ENCODE data around the gene RAB1B. TPM values are rescaled to one million over a fixed set of nuclear protein-coding genes. Genes with fewer than 3 reads are reported as not detected.

RAB1B gene
- total RNA-seq (2014; rRNA removed; shearing (Covaris generic)), result 78.7 and 85.1 TPM in 2 replicates
- polyA plus RNA-seq (2015; cell fraction: cytosol; rRNA removed), result 129 and 141 TPM in 2 replicates
- 20.0 and 26.5 TPM in 2 replicates for polyA plus RNA-seq (2015; cell fraction: nucleus; rRNA removed)

- peak; percentile 98 for DNase-seq (ENCODE audit: low read depth, low spot score)
- in situ Hi-C loops (cut with HindIII; ENCODE audit: low pct_unique_long_range_greater_than_20kb, low sequenced_read_pairs), result no loop called here
Measured at GRCh38 chr11:66268244-66268951, at the start of gene RAB1B. Gene RAB1B (plus strand): TSS chr11:66268639. CDS start chr11:66268680, 41 bp downstream.

- no peak for DNase-seq (ENCODE audit: low read depth, low spot score)
- in situ Hi-C loops (cut with HindIII; ENCODE audit: low pct_unique_long_range_greater_than_20kb, low sequenced_read_pairs), result no loop called here
Measured at GRCh38 chr11:66218846-66219620, 49.4 kb upstream of the RAB1B start.

DNA sequence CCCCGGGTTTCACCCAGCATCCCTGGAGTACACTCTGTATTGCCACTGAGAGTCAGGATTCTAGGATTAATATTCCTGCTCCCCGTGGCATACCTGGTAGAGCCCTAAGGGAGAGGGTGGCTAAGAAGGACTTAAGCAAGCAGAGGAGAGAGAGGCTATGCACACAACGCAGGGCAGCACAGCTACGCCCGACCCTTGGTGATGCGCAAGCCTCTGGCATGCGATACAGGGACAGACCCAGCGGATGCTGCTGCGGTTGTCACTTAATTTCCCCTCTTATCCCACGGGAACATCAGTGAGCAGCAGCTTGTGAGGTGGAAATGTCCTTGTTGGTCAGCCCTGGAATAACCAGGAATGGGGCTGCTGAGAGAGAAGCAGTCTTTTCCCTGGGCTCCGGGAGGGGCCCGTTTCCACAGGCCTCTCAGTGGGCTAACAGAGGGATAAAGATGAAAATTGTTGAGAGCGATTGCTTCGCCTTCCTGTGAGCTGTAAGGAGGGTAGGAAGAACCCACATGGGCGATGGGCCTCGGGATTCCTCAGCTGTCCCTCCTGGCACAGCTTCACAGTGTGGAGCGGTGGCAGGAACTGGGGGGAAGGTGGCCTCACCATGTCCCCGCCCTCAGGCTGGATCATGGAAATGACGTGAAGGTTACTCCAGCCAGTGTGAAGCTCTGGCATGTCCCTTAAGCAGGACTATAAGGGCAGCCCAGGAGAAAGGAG is 48.4 kb upstream of the RAB1B start:
- DNase-seq (ENCODE audit: low read depth, low spot score), result no peak
- in situ Hi-C loops (cut with HindIII; ENCODE audit: low pct_unique_long_range_greater_than_20kb, low sequenced_read_pairs), result no loop called here

GRCh38 chr11:66220566-66220935 is 47.9 kb upstream of the RAB1B start:
- in situ Hi-C loops (cut with HindIII; ENCODE audit: low pct_unique_long_range_greater_than_20kb, low sequenced_read_pairs), result no loop called here
- DNase-seq (ENCODE audit: low read depth, low spot score), result no peak

DNA sequence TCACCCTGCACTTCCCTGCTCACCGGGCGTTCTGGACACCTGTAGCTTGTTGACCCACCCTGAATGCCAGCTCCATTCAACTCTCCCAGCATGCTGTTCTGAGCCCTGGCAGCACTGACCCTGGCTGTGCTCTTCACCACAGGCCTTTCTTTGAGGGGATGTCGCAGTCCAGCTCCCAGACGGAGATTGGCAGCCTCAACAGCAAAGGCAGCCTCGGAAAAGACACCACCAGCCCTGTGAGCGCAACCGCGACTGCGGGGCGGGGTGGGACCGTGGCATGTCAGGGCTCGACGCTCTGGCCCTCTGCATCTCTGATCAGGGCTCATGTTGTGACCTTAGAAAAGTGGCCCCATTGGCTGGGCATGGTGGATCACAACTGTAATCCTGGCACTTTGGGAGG is 47.4 kb upstream of the RAB1B start:
- in situ Hi-C loops (cut with HindIII; ENCODE audit: low pct_unique_long_range_greater_than_20kb, low sequenced_read_pairs), result no loop called here

DNA sequence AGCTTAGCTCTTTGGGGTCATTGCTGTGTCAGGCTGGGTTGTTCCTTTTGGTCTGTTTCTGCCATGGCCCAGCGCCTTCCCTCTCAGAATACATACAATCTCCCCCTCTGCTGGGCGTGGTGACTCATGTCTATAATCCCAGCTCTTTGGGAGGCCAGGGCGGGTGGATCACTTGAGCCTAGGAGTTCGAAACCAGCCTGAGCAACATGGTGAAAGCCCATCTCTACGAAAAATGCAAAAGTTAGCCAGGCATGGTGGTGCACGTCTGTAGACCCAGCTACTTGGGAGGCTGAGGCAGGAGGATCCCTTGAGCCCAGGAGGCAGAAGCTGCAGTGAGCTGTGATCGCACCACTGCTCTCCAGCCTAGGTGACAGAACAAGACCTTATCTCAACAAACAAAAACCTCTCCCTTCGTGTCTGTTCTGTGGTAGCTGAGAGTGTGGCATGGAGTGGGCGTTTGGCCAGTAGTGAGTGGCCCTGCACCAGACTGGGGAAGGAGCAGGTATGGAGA is 46.7 kb upstream of the RAB1B start:
- in situ Hi-C loops (cut with HindIII; ENCODE audit: low pct_unique_long_range_greater_than_20kb, low sequenced_read_pairs), result no loop called here
- no peak for DNase-seq (ENCODE audit: low read depth, low spot score)

More for the DNA sequence above, 47.4 kb upstream of the RAB1B start:
- DNase-seq (ENCODE audit: low read depth, low spot score), result no peak

- DNase-seq (ENCODE audit: low read depth, low spot score), result peak; percentile 89
- in situ Hi-C loops (cut with HindIII; ENCODE audit: low pct_unique_long_range_greater_than_20kb, low sequenced_read_pairs), result no loop called here
Measured at GRCh38 chr11:66222358-66223149, 45.9 kb upstream of the RAB1B start.

GRCh38 chr11:66224226-66224855 is 44.1 kb upstream of the RAB1B start:
- no peak for DNase-seq (ENCODE audit: low read depth, low spot score)
- in situ Hi-C loops (cut with HindIII; ENCODE audit: low pct_unique_long_range_greater_than_20kb, low sequenced_read_pairs), result no loop called here

- DNase-seq (ENCODE audit: low read depth, low spot score), result no peak
- in situ Hi-C loops (cut with HindIII; ENCODE audit: low pct_unique_long_range_greater_than_20kb, low sequenced_read_pairs), result no loop called here
Measured at GRCh38 chr11:66225066-66225465, 43.4 kb upstream of the RAB1B start.

GRCh38 chr11:66226101-66226500 is 42.3 kb upstream of the RAB1B start:
- in situ Hi-C loops (cut with HindIII; ENCODE audit: low pct_unique_long_range_greater_than_20kb, low sequenced_read_pairs), result no loop called here
- DNase-seq (ENCODE audit: low read depth, low spot score), result no peak

- in situ Hi-C loops (cut with HindIII; ENCODE audit: low pct_unique_long_range_greater_than_20kb, low sequenced_read_pairs), result no loop called here
- DNase-seq (ENCODE audit: low read depth, low spot score), result no peak
Measured at GRCh38 chr11:66227700-66228099, 40.7 kb upstream of the RAB1B start.

- in situ Hi-C loops (cut with HindIII; ENCODE audit: low pct_unique_long_range_greater_than_20kb, low sequenced_read_pairs), result no loop called here
- no peak for DNase-seq (ENCODE audit: low read depth, low spot score)
Measured at GRCh38 chr11:66228521-66228920, 39.9 kb upstream of the RAB1B start.

GRCh38 chr11:66230156-66230555 is 38.3 kb upstream of the RAB1B start:
- in situ Hi-C loops (cut with HindIII; ENCODE audit: low pct_unique_long_range_greater_than_20kb, low sequenced_read_pairs), result no loop called here
- no peak for DNase-seq (ENCODE audit: low read depth, low spot score)

GRCh38 chr11:66230978-66231377 is 37.5 kb upstream of the RAB1B start:
- DNase-seq (ENCODE audit: low read depth, low spot score), result no peak
- in situ Hi-C loops (cut with HindIII; ENCODE audit: low pct_unique_long_range_greater_than_20kb, low sequenced_read_pairs), result no loop called here

DNA sequence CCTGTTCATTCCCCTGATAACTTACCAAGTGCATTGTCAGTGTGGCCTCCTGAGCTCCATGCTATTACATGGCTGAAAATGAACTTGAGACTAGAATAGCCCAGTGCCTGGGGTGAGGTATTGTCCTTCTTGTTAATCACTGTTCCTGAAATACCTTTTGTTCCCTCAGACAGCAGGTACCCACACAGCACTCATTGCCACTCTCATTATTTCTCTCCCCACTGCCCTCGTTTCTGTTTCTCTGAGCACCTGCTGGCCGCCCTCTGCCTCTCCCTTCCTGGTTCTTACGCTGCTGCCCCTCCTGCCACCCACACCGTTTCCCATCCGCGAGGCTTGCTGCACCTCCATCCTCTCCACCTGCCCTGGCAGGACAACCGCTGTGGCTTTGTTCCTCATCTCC is 36.9 kb upstream of the RAB1B start:
- in situ Hi-C loops (cut with HindIII; ENCODE audit: low pct_unique_long_range_greater_than_20kb, low sequenced_read_pairs), result no loop called here
- no peak for DNase-seq (ENCODE audit: low read depth, low spot score)

DNA sequence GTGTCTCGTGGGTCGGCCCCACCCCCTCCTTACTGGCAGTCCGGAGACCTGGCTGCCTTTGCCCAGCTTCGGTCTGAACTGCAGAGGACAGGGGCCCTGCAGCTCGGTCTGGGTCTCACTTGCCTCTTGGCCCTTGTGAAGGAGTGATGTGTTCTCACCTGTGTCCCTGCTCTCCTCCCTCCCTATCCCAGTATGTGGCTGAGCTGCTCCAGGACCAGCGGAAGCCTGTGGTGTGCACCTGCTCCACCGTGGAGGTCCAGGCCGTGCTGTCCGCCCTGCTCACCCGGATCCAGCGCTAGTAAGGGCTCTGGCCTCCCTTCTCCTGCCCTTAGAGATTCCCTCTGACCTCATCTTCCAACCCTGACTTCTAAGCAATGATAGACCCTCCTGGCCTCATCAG is 35.7 kb upstream of the RAB1B start:
- in situ Hi-C loops (cut with HindIII; ENCODE audit: low pct_unique_long_range_greater_than_20kb, low sequenced_read_pairs), result no loop called here
- DNase-seq (ENCODE audit: low read depth, low spot score), result no peak

DNA sequence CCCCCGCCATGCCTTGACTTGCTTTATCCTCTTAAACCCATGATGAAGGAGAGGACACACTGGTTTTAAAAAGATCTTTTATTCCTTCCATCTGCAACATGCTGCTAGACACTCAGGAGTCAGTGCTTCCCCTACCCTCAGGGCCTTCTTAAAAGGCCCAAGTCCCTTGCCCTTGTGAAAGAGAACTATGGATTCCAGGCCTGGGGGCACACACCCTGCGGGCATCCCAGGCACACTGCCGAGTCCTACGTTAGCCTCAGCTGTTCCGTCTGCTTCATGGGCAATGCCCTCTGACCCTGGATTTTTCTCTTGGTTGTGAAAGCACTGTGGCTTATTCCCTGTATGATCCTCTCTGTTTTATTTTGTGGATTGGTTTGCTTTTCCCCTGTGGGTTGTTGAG is 35.1 kb upstream of the RAB1B start:
- in situ Hi-C loops (cut with HindIII; ENCODE audit: low pct_unique_long_range_greater_than_20kb, low sequenced_read_pairs), result no loop called here
- DNase-seq (ENCODE audit: low read depth, low spot score), result no peak
